ENCODE data around the gene GOSR2.

- TF ChIP-seq CTCF (IDR thresholded peaks at IDR 0.05), result no peak
- no peak for TF ChIP-seq POLR2A (IDR thresholded peaks at IDR 0.05)
Observed at GRCh38 chr17:46895171-46895570, 27.8 kb upstream of the GOSR2 start.
